AG10803 (cell line): Measurements from ENCODE around the gene BTRC.

Source experiments
- DNase-seq: peaks from one replicate; pipeline ENCODE4 v3.0.0; 2010; ENCODE audit warnings: low read depth
- H3K4me3 ChIP-seq: 2 replicates; pipeline ENCODE4 v1.5.1; 2011; ENCODE audit warnings: mild to moderate bottlenecking, low read length, control low read depth
- CTCF ChIP-seq: conservative IDR thresholded peaks from 2 replicates; pipeline ENCODE4 v1.5.1; 2011; ENCODE audit warnings: mild to moderate bottlenecking, low read length, control low read depth, inconsistent platforms

Gene BTRC

GRCh38 chr10:101450277-101451080, 96.5 kb downstream of the BTRC start:
- no peak overlapping the region for H3K4me3 ChIP-seq
- TF ChIP-seq CTCF: no peak
- DNase-seq: no peak

GRCh38 chr10:101451261-101451660, 97.3 kb downstream of the BTRC start:
- no peak overlapping the region for H3K4me3 ChIP-seq
- no peak for TF ChIP-seq CTCF
- no peak for DNase-seq

- no peak for TF ChIP-seq CTCF
- DNase-seq: no peak
Measured at GRCh38 chr10:101451667-101452069, 97.7 kb downstream of the BTRC start.

GRCh38 chr10:101452176-101452575, 98.2 kb downstream of the BTRC start:
- no peak for TF ChIP-seq CTCF
- DNase-seq: no peak
- no peak overlapping the region for H3K4me3 ChIP-seq

More at GRCh38 chr10:101451667-101452069, 97.7 kb downstream of the BTRC start:
- H3K4me3 ChIP-seq: no peak overlapping the region

- no peak for DNase-seq
- no peak overlapping the region for H3K4me3 ChIP-seq
- TF ChIP-seq CTCF: no peak
Measured at GRCh38 chr10:101452593-101452992, 98.6 kb downstream of the BTRC start.

GRCh38 chr10:101453318-101453717, 99.4 kb downstream of the BTRC start:
- no peak for TF ChIP-seq CTCF
- no peak overlapping the region for H3K4me3 ChIP-seq
- DNase-seq: peak; percentile 33
